NCI-H460 (cell line): ENCODE results near the gene SMURF2. TPM values are rescaled to one million over a fixed set of nuclear protein-coding genes. Genes with fewer than 3 reads are reported as not detected.
"Not testable (repeated sequence)": the region's sequence is repeated elsewhere in the genome, so short reads cannot be mapped to it uniquely, and the experiment has no call there.

Experiments used
- DNase-seq: peaks from one replicate; pipeline ENCODE4 v3.0.0-alpha.2; 2016; ENCODE audit warnings: low read depth; ENCODE audit errors: extremely low read depth
- polyA plus RNA-seq: library from polyadenylated mRNA; depleted of rRNA; stranded (reverse); fragments of >200 nt; gene quantifications from 2 replicates; pipeline ENCODE4 v1.2.3, GENCODE V29; 2014; cell fraction: nucleus; rRNA removed
- total RNA-seq: library from RNA; depleted of rRNA; stranded (reverse); fragments of >200 nt; shearing (Covaris generic); gene quantifications from 2 replicates; pipeline ENCODE4 v1.2.3, GENCODE V29; 2014; rRNA removed

Gene SMURF2
- 9.5 and 11.0 TPM in 2 replicates for total RNA-seq
- 9.7 and 11.6 TPM in 2 replicates for polyA plus RNA-seq

GRCh38 chr17:64661976-64662773 lies at the start of gene SMURF2:
Gene SMURF2 (minus strand): TSS chr17:64662307. CDS start chr17:64661880, 427 bp downstream.
- peak; percentile 49 for DNase-seq

- no peak for DNase-seq
Observed at GRCh38 chr17:64709481-64709880, 47.4 kb upstream of the SMURF2 start.

- DNase-seq, result peak; percentile 69
Observed at GRCh38 chr17:64707050-64707591, 45.0 kb upstream of the SMURF2 start.

- no peak for DNase-seq
Observed at GRCh38 chr17:64706224-64707049, 44.3 kb upstream of the SMURF2 start.

- DNase-seq, result no peak
Observed at GRCh38 chr17:64702815-64703214, 40.7 kb upstream of the SMURF2 start.

- DNase-seq, result no peak
Observed at GRCh38 chr17:64698725-64699124, 36.6 kb upstream of the SMURF2 start.

GRCh38 chr17:64694207-64694606 lies 32.1 kb upstream of the SMURF2 start:
- DNase-seq, result peak; percentile 64

GRCh38 chr17:64692187-64692586 lies 30.1 kb upstream of the SMURF2 start:
- DNase-seq, result no peak

GRCh38 chr17:64689106-64689505 lies 27.0 kb upstream of the SMURF2 start:
- DNase-seq, result no peak

- DNase-seq, result no peak
Observed at GRCh38 chr17:64688481-64688880, 26.4 kb upstream of the SMURF2 start.

- DNase-seq, result no peak
Observed at GRCh38 chr17:64687961-64688360, 25.9 kb upstream of the SMURF2 start.

GRCh38 chr17:64687376-64687775 lies 25.3 kb upstream of the SMURF2 start:
- no peak for DNase-seq

GRCh38 chr17:64686705-64687104 lies 24.6 kb upstream of the SMURF2 start:
- DNase-seq, result no peak

GRCh38 chr17:64685705-64686104 lies 23.6 kb upstream of the SMURF2 start:
- DNase-seq, result no peak

GRCh38 chr17:64683796-64684195 lies 21.7 kb upstream of the SMURF2 start:
- DNase-seq, result no peak

GRCh38 chr17:64682261-64683181 lies 20.4 kb upstream of the SMURF2 start:
- no peak for DNase-seq

GRCh38 chr17:64679710-64680216 lies 17.7 kb upstream of the SMURF2 start:
- peak; percentile 47 for DNase-seq

GRCh38 chr17:64676763-64677162 lies 14.7 kb upstream of the SMURF2 start:
- DNase-seq, result no peak

- DNase-seq, result not testable (repeated sequence)
Observed at GRCh38 chr17:64670843-64671590, 8.9 kb upstream of the SMURF2 start.
